ENCODE data around the gene TBCD.
A peak's percentile ranks its signal among the peaks of the same experiment; 100 is the strongest.

TBCD gene

DNA sequence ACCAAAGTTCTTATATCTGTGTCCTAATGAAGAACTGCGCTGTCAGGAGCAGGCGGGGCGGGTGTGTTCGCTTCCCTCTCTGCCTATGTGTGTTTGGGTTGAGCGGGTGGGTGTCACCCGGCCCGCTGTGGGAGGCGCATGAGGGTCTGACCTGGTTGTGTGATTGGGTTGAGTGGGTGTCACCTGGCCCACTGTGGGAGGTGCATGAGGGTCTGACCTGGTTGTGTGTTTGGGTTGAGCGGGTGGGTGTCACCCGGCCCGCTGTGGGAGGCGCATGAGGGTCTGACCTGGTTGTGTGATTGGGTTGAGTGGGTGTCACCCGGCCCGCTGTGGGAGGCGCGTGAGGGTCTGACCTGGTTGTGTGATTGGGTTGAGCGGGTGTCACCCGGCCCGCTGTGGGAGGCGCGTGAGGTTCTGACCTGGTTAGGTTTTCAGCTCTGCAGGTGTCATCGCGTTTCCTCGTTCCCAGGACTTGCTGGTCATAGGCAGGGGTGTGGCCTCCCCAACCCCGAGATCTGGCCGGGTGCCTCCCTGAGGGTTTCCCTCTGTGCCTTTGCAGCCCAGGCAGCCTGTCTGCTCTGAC, 157.5 kb downstream of the TBCD start:
- DNase-seq = peak; percentile 46 to 71

DNA sequence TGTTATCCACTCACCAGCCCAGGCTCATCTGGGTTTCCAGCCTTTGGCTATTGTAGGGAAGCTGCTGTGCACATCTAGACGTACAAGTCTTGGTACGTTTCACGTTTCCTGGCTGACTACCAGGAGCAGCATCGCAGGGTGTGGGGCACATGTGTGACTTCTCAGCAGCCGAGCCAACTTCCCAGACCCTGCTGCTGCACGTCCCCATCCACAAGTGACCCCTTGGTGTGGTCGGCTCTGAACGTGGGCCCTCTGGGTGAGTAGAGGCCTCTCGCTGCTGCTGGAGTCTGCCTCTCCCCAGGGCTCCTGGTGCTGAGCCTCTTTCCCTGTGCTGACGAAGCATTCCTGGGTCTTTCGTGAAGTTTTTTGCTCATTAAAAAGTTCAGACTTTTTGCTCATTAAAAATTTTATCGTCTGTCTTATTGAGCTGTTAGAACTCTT, 158.2 kb downstream of the TBCD start:
- DNase-seq = no peak

DNA sequence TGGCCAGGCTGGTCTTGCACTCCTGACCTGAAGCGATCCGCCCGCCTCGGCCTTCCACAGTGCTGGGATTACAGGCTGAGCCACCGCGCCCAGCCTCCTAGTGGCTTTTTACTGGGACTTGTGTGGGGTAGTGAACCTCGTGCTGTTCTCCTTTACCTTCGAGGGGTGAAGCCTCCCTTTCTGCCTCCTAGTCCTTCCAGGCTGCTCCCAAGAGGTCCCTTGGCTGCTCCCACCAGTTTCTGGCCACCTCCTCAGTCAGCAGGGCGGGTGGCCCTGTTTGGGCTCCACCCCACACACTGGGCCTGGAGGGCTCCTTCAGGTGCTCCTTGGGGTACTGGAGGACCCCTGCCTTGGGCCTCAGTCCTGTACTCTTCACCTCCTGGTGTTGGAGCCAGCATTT, 158.9 kb downstream of the TBCD start:
- no peak for DNase-seq

DNA sequence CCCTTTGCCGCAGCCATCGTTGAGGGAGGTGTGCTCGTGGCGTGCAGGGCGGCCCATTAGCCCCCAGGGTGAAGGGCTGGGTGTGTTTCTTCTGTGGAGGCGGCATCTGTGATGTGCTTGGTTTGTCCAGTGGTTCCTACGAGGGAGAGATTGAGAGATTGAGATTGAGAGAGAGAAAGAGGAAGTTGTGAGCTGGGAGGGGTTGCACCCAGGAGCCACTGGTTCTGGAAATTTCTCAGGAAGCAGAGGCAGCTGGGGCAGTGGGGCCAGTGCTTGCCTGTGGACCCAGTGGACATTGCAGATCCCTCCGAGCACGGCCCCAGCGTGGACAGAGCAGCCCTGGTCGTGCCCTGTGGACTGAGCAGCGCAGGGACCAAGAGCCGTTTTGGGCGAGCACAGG, 160.0 kb downstream of the TBCD start:
- DNase-seq = peak in 1 of 2 donors; percentile 11

DNA sequence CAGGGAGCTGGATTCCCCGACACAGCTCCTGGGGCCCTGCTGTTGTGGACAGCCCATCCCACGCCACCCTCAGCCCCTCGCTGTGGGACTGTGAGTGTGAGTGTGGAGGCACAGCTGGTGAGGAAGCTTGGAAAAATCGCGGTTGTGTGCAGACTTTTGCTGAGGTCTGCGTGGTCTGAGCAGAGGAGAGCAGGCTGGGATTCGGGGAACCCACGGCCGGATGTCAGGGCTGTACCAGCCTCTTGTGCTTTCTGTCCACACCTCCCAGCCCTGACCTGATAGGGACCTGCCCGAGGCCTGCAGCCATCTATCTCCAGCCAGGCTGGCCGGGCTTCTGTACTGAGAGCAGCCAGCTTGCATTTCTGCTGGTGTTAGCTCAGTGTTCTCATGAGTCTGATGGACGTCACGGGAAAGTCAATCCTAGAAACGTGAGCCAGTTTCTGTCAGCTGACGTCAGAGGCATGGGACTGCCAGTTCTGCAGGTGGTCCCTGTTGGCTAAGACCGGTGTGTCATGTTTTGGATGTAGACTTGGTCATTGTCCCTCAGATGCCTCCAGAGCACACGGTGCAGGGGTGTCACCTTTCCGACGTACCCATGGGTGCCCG, 160.7 kb downstream of the TBCD start:
- no peak for DNase-seq

DNA sequence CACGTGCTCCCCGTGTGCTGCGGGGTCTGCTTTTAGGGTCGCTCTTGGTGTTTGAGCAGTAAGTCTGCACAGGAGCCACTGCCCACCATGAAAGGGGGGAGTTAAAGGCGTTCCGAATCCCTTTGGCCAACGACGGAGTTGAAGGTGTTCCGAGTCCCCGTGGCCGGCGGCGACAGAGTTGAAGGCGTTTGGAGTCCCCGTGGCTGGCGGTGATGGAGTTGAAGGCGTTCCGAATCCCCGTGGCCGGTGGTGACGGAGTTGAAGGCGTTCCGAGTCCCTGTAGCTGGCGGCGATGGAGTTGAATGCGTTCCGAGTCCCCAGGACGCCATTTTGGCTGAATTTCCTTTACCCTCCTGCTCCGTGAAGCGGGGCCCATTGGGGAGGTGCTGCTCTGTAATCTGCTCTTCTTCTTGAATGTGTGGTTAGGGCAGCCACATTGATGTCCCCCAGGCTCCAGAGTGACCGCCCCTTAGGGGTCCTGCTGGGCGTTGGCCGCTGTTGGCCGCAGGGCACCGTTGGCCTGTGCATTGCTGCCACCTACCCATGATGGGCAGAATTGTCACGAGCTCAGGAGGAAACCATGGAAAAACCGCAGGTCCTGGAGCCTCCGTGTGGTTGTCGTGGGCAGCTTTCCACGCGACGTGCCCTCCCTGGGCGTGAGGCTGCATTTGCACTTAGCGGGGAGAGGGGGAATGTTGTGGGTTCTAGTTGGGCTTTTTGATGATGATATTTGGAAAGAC, 161.6 kb downstream of the TBCD start:
- DNase-seq = no peak

DNA sequence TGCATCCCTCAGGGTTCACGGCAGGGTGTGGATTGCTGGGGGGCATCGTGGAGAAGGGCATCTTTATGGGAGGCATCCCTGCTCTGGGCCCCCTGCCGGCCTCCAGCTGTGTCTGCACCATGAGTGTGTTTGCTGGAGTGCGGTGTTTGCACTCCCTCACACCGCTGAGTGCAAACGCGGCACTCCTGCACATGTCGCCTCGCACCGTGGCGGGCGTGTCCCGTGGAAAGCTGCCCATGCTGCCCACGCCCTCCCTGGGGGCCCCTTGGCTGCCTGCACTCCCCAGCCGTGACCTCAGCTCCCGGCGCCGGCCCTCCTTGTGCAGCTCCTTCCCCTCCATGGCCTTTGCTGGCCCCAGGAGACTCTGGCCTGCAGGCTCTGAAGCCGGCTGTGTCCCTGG, 162.5 kb downstream of the TBCD start:
- no peak for DNase-seq

DNA sequence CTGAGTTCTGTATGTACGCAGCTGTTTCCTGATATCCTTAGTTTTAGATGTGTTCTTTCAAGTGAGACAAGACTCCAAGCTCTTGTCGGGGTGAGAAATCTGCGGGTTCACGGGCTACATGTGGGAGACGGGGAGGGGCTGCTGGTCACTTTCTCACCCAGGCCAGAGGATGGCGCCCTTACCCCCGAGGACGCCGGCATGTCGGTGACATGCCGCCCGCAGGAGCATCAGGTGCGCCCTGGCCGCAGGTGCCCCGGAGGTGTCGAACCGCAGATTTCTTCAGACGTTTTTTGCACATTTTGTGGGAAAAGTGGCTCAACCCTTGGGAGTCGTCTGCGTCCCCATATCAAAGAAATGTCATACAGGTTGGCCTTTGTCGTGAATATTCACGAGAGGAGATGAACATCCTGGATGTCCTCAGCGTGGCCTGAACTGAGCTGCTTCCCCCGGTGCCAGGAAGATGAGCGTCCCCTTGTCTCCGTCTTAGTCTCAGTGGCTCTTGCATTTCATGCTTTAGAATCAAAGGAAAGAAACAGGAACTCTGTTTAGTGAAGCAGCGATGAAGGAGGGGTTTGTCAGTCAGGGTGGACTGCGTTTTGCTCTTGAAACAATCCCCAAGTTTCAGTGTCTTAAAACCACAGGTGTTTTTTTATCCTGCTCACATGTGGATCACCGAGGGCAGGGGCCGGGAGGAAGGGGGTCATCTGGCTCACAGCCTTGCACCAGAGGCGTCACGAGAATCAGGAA, 163.3 kb downstream of the TBCD start:
- DNase-seq = no peak

DNA sequence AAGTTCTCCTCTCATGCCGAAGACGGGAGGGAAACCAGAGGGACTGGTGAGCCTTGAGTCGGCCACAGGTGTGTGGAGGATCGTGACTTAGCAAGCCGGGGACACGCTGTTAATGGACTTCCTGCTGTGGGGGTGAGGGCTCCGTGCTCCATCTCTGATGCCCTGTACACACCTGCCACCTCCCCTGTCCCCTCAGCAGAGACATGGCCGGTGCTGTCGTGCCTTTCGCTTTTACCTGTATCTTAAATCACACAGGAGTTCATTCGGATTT, 163.8 kb downstream of the TBCD start:
- no peak for DNase-seq

DNA sequence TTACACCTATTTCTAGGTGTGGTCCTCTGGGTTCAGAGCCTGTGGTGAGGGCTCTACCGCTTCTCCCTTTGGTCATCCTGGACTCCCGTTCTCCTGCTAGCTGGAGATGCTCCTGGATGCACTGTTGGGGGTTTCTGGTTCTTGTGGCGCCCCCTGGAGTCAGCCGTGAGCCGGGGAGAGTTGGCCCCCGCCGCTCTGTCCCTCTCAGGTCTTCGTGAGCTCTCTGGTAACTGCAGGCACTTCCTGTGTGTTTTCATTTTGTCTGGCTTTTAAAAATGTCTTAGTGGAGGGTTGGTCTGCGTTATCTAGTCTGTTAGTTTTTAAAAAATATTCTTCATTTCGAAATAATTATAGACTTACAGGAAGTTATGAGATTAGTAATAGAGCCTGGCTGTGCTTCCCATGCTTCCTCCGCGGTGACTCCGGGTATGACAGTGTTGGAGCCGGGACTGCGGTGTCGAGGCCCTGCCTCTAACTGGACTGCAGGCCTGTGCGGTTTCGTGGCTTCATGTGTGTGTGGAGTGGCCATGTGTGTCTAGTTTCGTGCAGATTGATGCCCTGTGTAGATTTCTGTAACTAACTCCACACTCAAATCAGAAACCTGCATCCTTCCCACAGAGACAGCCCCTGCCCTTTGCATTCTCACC, 166.0 kb downstream of the TBCD start:
- peak in 1 of 2 donors; percentile 13 for DNase-seq

DNA sequence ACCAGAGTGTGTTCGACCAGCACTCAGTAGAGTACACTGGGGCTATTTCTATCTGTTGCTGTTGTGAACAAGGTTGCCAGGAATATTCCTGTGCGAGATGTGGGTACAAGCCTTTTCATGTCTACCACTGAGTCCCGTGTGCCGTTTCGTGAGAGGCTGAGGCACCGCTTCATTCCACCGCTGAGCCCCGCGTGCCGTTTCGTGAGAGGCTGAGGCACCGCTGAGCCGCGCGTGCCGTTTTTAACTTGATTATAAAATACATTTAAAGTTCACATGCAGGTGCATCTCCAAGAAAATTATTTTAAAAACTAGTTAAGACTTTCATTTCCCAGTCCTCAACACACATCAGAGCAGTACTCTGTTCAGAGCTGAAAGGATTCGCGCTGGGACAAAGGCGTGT, 166.6 kb downstream of the TBCD start:
- DNase-seq = no peak

DNA sequence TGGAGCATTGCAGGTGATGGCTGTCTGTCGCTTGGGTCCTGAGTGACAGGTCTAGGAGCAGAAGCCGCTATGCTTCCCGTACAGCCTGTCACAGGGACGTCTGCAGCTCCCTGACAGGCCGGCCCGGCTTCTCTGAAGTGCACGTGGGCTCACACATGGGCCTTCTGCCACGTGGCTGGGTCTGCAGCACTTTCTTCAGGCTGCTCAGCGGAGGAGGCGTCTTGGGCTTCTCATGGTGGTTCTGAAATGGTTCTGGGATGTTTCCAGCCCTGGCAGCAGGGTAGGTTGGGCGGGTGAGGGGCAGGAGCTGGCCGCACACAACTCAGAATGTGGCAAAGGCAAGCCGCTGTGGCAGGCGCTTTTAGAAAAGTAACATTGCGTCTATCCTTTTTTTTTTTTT, 168.3 kb downstream of the TBCD start:
- DNase-seq = no peak

DNA sequence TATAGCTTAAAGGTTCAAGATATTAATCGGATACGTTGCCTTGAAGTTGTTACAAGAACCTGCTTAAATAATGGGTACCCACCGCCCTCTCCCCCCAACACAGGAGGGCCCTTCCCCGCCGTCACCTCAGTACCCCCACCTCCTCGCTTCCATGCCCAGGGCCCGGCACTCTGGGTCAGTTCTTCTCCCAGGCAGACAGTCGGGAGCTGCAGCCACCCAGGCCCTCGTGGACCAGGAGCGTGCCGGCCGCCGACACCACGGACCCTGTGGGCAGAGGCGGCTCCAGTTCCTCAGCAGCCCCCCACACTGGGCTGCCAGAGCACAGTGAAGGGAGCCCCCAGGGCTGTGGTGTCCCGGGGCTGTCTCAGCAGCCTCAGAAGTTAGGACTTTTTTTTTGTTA, 168.8 kb downstream of the TBCD start:
- DNase-seq = no peak

DNA sequence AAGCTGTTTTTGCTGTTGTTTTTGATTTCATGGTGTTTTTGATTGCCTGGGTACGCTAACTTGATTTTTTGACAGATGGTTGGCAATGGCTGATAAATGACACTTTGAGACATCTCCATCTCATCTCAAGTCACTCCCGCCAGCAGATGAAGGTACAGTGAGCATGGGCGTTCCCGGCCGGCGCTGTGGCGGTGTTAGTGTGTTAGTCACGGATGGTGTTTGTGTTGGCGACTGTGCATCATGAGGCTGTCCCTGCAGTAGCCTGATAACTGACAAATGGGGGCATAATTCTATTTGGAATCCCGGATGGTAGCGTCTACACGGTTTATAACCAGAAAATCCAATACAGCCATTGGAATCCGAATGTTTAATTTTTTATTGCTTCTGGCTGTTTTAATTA, 169.6 kb downstream of the TBCD start:
- no peak for DNase-seq

DNA sequence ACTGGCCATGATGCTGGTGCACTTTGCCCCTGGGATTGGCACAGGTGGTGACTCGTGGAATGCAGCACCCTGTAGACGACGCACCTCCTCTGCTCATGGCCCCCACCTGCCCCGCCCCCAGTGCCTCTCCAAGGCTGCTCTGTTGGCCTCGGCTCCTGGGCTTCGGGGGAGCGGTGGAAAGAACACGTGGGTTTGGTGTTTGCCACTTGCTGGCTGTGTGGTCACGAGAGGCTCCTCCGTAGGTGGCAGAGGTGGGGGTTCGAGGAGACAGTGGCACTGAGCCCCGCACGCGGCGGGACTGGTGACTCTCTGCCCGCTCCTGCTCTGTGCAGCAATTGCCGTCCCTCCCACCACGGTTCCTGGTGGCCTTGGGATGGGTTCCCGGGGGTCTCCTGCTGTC, 170.8 kb downstream of the TBCD start:
- DNase-seq = no peak

DNA sequence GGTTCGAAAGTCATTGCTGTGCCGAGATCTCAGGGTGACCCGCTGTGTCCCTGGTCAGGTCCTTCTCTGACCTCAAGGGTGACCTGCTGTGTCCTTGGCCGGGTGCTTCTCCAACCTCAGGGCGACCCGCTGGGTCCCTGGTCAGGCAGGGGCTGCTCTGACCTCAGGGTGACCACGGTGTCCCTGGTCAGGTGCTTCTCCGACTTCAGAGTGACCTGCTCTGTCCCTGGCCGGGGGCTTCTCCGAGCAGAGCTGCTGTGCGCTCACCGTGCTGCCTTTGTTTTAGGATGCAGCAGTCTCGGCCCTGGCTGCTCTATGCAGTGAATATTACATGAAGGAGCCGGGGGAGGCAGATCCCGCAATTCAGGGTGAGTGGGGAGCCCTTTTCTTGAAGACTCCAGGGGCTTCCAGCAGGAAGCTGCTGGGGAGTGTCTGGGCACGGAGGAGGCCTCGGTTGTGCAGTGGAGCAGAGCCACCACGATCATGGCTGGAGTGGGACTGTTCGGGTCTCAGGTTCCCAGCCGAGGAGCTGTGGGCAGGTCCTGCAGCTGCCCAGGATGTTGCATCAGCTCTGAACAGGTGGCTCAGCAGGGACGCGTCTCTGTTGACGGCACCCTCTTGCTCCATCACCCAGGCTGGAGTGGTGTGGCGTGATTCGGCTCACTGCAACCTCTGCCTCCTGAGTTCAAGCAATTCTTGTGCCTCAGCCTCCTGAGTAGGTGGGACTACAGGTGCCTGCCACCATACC, 171.7 kb downstream of the TBCD start:
- DNase-seq = no peak

DNA sequence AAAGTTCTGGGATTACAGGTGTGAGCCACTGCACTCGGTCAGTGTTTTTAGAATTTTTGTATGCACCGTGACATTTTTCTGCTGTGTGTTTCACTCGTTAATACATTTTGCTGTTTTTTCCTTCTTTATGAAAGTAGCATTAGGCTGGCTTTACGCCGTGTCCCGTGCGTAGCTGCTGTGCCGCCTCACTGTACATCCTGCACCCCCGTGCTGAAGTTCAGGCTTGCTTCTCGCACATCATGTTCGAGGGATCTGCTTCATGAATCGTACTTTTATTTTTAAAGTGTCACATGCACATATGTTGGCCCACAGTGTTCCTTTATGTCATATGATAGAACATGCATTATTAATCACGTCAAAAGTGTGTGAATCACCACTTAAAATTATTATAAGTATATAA, 172.3 kb downstream of the TBCD start:
- DNase-seq = no peak

DNA sequence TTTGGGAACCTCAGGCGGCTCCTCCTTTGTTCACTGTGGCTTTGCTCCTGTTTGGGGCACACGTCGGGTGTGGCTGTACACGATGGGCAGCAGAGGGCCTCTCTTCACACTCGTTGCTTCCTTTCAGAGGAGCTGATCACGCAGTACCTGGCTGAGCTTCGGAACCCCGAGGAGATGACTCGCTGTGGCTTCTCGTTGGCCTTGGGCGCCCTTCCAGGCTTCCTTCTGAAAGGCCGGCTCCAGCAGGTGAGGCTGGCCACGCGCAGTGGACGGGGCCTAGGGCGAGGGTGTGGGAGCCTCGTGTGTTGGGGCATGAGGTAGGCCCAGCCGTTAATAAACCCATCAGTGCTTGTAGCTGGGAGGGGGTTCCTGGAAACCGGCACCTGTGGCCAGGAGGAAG, 172.9 kb downstream of the TBCD start:
- no peak for DNase-seq

DNA sequence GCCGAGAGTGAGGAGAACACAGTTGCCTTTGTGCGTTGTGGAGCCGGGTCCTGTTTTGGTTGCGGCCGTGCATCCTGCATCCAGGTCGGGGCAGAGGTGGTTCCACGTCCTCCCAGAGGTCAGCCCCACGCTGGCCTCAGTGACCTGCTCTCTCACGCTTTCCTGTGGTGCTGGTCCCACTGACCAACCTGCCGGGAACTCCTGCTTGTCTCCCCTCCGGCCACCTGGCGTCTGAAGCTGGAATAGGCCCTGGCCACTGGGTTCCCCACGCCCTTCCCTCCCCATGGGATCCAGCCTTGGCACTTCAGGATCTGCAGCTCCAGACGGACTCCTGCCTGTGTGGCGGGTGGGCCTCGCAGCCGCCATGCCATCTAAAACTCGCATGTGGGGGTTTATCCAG, 173.5 kb downstream of the TBCD start:
- DNase-seq = no peak

DNA sequence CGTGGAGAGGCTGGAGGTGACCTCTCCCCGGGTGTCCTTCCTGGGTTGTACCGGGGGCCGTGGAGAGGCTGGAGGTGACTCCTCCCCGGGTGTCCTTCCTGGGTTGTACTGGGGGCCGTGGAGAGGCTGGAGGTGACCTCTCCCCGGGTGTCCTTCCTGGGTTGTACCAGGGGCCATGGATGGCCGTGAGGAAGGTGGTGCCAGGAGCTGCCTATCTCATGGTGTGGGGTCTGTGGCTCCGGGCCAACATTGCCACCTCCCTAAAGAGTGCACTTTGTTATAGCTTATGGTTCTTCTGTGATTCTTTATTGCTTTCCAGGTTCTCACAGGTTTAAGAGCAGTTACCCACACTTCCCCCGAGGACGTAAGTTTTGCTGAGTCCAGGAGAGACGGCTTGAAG, 174.2 kb downstream of the TBCD start:
- no peak for DNase-seq

DNA sequence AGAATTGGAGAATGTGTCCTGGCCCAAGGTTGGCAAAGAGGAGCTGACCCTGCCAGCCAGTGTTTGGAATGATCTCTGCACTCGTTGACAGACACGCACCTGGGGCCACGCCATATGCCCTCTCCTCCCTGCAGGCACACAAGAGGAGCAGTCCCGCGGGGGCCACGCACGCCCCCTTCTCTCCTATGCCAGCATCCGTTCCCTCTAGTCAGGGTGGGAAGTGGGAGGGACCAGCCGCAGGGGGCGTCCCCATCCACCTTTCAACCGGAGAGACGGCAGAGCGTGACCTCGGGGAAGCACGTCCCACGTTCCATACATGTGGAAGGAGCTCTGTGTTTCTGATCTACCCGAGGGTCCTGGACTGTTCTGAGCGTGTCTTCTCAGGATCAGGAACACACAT, 174.9 kb downstream of the TBCD start:
- no peak for DNase-seq

DNA sequence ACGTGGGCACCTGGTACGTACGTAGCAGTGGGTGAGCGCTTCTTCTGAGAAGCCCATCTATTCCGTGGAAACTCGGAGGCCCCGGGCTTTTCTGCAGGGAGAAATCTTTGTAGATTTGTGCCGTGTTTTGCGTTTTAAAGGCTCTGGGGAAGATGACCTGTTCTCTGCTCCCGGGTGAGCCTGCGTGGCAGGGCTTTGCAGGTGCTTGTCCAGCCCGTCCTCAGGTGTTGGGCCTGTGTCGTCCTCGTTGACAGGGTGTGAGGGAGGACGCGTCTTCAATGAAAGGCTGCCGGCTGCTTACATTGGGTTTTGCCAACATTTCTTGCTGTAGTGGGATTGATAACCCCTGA, 175.4 kb downstream of the TBCD start:
- DNase-seq = no peak

All from CD4-positive, alpha-beta T cell treated with Interleukin-1 beta for 1 hour (primary cell).